Measurements from ENCODE around the gene IL10RB.

The IL10RB gene

DNA sequence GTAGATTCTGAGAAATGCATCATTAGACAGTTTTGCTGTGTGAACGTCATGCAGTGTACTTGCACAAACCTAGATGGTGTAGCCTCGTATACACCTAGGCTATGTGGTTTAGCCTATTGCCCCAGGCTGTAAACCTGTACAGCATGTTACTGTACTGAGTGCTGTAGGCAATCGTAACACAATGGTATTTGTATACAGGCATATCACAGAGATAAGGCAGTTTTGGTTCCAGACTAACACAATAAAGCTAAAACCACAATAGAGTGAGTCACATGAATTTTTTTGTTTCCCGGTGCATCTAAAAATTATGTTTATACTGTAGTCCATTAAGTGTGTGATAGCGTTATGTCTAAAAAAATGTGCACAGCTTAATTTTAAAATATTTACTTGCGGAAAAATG, 6.9 kb downstream of the IL10RB start:
- TF ChIP-seq GLIS3 (CRISPR knock-in tag; IDR thresholded peaks at IDR 0.05) (no peak), TOX (CRISPR knock-in tag; IDR thresholded peaks at IDR 0.05; ENCODE audit: borderline replicate concordance) (no peak), SNAI2 (CRISPR knock-in tag; IDR thresholded peaks at IDR 0.05) (no peak), ARNTL (CRISPR knock-in tag; IDR thresholded peaks at IDR 0.05; ENCODE audit: borderline replicate concordance, low read depth) (no peak), ZFP3 (CRISPR knock-in tag; IDR thresholded peaks at IDR 0.05) (no peak), CSRNP3 (CRISPR knock-in tag; IDR thresholded peaks at IDR 0.05) (no peak), ESRRG (CRISPR knock-in tag; IDR thresholded peaks at IDR 0.05) (no peak), RARB (CRISPR knock-in tag; IDR thresholded peaks at IDR 0.05) (no peak), ISL1 (CRISPR knock-in tag; IDR thresholded peaks at IDR 0.05) (no peak), ZNF565 (CRISPR knock-in tag; conservative IDR thresholded peaks at IDR 0.05; ENCODE audit: low read depth) (no peak), ZFP30 (CRISPR knock-in tag; IDR thresholded peaks at IDR 0.05) (no peak), BACH2 (CRISPR knock-in tag; IDR thresholded peaks at IDR 0.05; ENCODE audit: borderline replicate concordance) (no peak), OSR1 (CRISPR knock-in tag; IDR thresholded peaks at IDR 0.05) (no peak), POU6F1 (CRISPR knock-in tag; IDR thresholded peaks at IDR 0.05; ENCODE audit: borderline replicate concordance, low read depth) (no peak), CSDC2 (CRISPR knock-in tag; IDR thresholded peaks at IDR 0.05) (no peak), TCF4 (CRISPR knock-in tag; IDR thresholded peaks at IDR 0.05; ENCODE audit: borderline replicate concordance) (no peak)
- TF ChIP-seq, protein P1, sequence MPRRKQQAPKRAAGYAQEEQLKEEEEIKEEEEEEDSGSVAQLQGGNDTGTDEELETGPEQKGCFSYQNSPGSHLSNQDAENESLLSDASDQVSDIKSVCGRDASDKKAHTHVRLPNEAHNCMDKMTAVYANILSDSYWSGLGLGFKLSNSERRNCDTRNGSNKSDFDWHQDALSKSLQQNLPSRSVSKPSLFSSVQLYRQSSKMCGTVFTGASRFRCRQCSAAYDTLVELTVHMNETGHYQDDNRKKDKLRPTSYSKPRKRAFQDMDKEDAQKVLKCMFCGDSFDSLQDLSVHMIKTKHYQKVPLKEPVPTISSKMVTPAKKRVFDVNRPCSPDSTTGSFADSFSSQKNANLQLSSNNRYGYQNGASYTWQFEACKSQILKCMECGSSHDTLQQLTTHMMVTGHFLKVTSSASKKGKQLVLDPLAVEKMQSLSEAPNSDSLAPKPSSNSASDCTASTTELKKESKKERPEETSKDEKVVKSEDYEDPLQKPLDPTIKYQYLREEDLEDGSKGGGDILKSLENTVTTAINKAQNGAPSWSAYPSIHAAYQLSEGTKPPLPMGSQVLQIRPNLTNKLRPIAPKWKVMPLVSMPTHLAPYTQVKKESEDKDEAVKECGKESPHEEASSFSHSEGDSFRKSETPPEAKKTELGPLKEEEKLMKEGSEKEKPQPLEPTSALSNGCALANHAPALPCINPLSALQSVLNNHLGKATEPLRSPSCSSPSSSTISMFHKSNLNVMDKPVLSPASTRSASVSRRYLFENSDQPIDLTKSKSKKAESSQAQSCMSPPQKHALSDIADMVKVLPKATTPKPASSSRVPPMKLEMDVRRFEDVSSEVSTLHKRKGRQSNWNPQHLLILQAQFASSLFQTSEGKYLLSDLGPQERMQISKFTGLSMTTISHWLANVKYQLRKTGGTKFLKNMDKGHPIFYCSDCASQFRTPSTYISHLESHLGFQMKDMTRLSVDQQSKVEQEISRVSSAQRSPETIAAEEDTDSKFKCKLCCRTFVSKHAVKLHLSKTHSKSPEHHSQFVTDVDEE (CRISPR knock-in tag; IDR thresholded peaks at IDR 0.05), result no peak
- TF ChIP-seq, protein P2, sequence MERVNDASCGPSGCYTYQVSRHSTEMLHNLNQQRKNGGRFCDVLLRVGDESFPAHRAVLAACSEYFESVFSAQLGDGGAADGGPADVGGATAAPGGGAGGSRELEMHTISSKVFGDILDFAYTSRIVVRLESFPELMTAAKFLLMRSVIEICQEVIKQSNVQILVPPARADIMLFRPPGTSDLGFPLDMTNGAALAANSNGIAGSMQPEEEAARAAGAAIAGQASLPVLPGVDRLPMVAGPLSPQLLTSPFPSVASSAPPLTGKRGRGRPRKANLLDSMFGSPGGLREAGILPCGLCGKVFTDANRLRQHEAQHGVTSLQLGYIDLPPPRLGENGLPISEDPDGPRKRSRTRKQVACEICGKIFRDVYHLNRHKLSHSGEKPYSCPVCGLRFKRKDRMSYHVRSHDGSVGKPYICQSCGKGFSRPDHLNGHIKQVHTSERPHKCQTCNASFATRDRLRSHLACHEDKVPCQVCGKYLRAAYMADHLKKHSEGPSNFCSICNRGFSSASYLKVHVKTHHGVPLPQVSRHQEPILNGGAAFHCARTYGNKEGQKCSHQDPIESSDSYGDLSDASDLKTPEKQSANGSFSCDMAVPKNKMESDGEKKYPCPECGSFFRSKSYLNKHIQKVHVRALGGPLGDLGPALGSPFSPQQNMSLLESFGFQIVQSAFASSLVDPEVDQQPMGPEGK (CRISPR knock-in tag; IDR thresholded peaks at IDR 0.05; ENCODE audit: borderline replicate concordance), result no peak
- ATAC-seq, result no peak

DNA sequence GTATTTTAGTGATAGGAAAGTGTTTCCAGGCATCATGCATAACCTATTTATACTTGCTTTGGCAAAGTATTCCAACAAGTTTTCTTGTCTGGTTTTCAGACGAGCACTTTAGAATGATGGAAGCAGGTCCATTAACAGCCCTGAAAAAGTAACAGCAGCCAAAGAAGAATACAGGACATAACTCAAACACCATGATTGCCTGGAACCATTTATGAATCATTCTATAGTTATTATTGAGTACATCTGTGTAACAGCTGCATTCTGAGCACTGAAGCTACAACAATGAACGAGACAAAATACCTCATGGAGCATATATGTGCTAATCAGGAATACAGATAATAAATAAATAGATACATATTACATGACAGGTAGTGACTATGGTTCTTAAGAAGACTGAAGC, 12.6 kb downstream of the IL10RB start:
- TF ChIP-seq ZNF8 (CRISPR knock-in tag; IDR thresholded peaks at IDR 0.05) (no peak), CREB5 (CRISPR knock-in tag; IDR thresholded peaks at IDR 0.05; ENCODE audit: low read depth) (no peak), ZNF70 (CRISPR knock-in tag; IDR thresholded peaks at IDR 0.05) (no peak), RARB (CRISPR knock-in tag; IDR thresholded peaks at IDR 0.05) (no peak), CSDC2 (CRISPR knock-in tag; IDR thresholded peaks at IDR 0.05) (no peak), SNAI2 (CRISPR knock-in tag; IDR thresholded peaks at IDR 0.05) (no peak), ISL1 (CRISPR knock-in tag; IDR thresholded peaks at IDR 0.05) (no peak), OSR1 (CRISPR knock-in tag; IDR thresholded peaks at IDR 0.05) (no peak), ZFP3 (CRISPR knock-in tag; IDR thresholded peaks at IDR 0.05) (no peak), CSRNP3 (CRISPR knock-in tag; IDR thresholded peaks at IDR 0.05) (no peak), ZNF565 (CRISPR knock-in tag; conservative IDR thresholded peaks at IDR 0.05; ENCODE audit: low read depth) (no peak), POU6F1 (CRISPR knock-in tag; IDR thresholded peaks at IDR 0.05; ENCODE audit: borderline replicate concordance, low read depth) (no peak), PPARA (CRISPR knock-in tag; IDR thresholded peaks at IDR 0.05; ENCODE audit: borderline replicate concordance) (no peak), TOX (CRISPR knock-in tag; IDR thresholded peaks at IDR 0.05; ENCODE audit: borderline replicate concordance) (no peak), ARNTL (CRISPR knock-in tag; IDR thresholded peaks at IDR 0.05; ENCODE audit: borderline replicate concordance, low read depth) (no peak), BACH2 (CRISPR knock-in tag; IDR thresholded peaks at IDR 0.05; ENCODE audit: borderline replicate concordance) (no peak), ZFP30 (CRISPR knock-in tag; IDR thresholded peaks at IDR 0.05) (no peak), TCF4 (CRISPR knock-in tag; IDR thresholded peaks at IDR 0.05; ENCODE audit: borderline replicate concordance) (no peak)
- TF ChIP-seq, protein P2 (CRISPR knock-in tag; IDR thresholded peaks at IDR 0.05; ENCODE audit: borderline replicate concordance), result no peak
- no peak for ATAC-seq

All from SK-N-SH treated with all-trans-retinoic acid at 6 μM for 48 hours (cell line).